ENCODE measurements around the gene LRG1.

The LRG1 gene

DNA sequence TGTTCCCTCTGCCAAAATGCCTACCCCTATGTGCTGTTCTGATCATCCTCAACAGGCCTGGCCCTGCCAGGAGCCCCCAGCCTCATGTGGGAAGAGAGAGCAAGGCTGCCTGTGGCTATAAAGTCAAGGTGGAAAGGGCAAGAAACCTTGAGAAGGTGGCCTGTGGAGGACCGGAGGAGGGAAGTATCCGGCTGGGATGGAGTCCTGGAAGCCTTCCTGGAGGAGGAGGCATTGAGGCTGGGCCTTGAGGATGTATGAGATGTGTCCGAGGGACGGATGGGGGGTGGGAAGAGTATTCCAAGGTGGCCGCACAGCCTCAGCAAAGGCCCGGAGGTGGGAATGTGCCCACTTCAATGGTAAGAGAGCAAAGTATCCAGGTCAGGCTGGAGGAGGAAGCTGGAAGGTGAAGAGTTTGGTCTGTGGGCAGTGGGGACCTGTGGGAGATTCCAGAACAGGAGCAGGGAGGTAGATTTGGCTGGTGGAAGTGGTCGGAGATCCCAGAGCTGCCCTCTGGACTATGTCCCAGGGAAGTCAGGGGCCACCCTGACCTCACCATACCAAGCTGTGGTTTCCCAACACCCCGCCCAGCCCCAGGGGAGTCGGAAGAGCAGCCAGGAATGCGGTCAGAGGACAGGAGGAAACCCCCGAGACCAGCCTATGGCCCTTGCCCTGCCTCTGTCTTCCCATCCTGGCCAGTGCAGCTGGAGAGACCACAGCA, 18.5 kb downstream of the LRG1 start:
- peak overlapping the region in 4 of 5 donors; percentile 33 to 57 (median 41) for H3K4me3 ChIP-seq (ENCODE audit: low read depth in 1 of 5, low read length in 5 of 5)
- H3K36me3 ChIP-seq (ENCODE audit: control insufficient read depth in 5 of 5, insufficient read depth in 5 of 5, low read length in 5 of 5) = peaks cover 0 to 17% (median 4%) of the 10 kb centered on the region in 5 donors
- H3K9ac ChIP-seq (ENCODE audit: low read length in 5 of 5) = peak overlapping the region; percentile 12 to 89 (median 74)
- peak overlapping the region; percentile 98 for H3K27ac ChIP-seq (ENCODE audit: low read depth, low read length)
- peaks cover 14 to 79% (median 75%) of the 10 kb centered on the region in 5 donors for H3K4me1 ChIP-seq (ENCODE audit: control insufficient read depth in 5 of 5, insufficient read depth in 5 of 5, low read length in 5 of 5)
- H3K9me3 ChIP-seq (ENCODE audit: control insufficient read depth in 5 of 5, low read length in 5 of 5) = no peaks in the 10 kb centered on the region
- peaks cover 0 to 2% (median 0%) of the 10 kb centered on the region in 5 donors for H3K27me3 ChIP-seq (ENCODE audit: control insufficient read depth in 5 of 5, insufficient read depth in 4 of 5, low read length in 5 of 5)

DNA sequence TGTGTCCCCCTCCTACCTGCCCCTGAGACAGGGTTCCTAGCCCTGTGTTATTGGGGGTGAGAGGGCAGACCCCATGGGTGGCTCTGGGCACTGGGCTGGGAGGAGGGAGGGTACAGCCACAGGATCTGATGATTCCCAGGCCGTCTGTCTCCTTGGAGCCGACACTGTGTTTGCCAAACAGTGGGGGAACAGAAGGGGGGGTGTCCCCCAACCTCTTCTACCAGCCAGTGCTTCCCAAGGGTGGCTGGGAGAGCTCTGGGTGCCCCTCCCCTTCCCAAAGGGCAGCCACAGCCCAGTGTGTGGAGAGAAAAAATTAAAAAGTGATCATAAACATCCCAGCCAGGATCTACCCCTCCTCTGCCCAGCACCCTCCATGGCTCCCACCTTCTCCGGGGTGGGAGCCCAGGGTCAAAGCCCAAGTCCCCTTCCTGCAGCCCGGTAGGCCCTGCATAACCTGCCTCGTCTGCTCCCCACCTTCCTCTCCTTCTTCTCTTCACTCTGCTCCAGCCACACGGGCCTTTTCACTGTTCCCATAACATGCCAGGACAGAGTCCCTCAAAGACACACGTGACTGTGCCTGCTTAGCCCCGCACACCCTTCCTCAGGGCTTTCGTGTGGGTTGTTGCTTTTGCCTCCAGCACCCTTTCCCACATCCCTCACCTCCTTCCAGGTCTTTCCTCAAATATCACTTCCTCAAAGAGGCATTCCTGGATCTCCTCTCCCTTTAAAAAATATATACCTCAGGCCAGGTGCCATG, 20.1 kb downstream of the LRG1 start:
- peak overlapping the region; percentile 15 to 79 (median 73) for H3K9ac ChIP-seq (ENCODE audit: low read length in 5 of 5)
- H3K9me3 ChIP-seq (ENCODE audit: control insufficient read depth in 5 of 5, low read length in 5 of 5) = no peaks in the 10 kb centered on the region
- H3K36me3 ChIP-seq (ENCODE audit: control insufficient read depth in 5 of 5, insufficient read depth in 5 of 5, low read length in 5 of 5) = peaks cover 0 to 28% (median 12%) of the 10 kb centered on the region in 5 donors
- peak overlapping the region in 2 of 5 donors; percentile 81 to 94 for H3K4me3 ChIP-seq (ENCODE audit: low read depth in 1 of 5, low read length in 5 of 5)
- H3K27ac ChIP-seq (ENCODE audit: low read depth, low read length) = peak overlapping the region; percentile 97
- H3K4me1 ChIP-seq (ENCODE audit: control insufficient read depth in 5 of 5, insufficient read depth in 5 of 5, low read length in 5 of 5) = peaks cover 14 to 81% (median 70%) of the 10 kb centered on the region in 5 donors
- peaks cover 0 to 2% (median 0%) of the 10 kb centered on the region in 5 donors for H3K27me3 ChIP-seq (ENCODE audit: control insufficient read depth in 5 of 5, insufficient read depth in 4 of 5, low read length in 5 of 5)

DNA sequence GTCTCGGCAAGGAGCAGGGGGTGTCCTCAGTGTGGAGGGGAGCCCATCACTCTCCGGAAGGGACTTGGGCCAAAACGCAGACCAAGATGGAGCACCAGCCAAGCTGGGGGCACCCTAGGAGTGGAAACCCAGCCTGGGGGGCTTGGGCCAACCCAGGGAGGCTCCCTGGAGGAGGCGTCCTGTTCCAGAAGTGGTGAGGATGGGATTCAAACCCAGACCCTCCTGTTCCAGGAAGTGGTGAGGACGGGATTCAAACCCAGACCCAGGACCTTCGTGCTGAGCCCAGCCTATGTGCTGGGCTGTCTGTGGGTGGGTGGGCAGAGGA, 20.7 kb downstream of the LRG1 start:
- H3K27ac ChIP-seq (ENCODE audit: low read depth, low read length) = peak overlapping the region; percentile 97
- peak overlapping the region; percentile 15 to 79 (median 73) for H3K9ac ChIP-seq (ENCODE audit: low read length in 5 of 5)
- H3K36me3 ChIP-seq (ENCODE audit: control insufficient read depth in 5 of 5, insufficient read depth in 5 of 5, low read length in 5 of 5) = peaks cover 0 to 28% (median 12%) of the 10 kb centered on the region in 5 donors
- peaks cover 14 to 81% (median 70%) of the 10 kb centered on the region in 5 donors for H3K4me1 ChIP-seq (ENCODE audit: control insufficient read depth in 5 of 5, insufficient read depth in 5 of 5, low read length in 5 of 5)
- H3K27me3 ChIP-seq (ENCODE audit: control insufficient read depth in 5 of 5, insufficient read depth in 4 of 5, low read length in 5 of 5) = peaks cover 0 to 2% (median 0%) of the 10 kb centered on the region in 5 donors
- H3K4me3 ChIP-seq (ENCODE audit: low read depth in 1 of 5, low read length in 5 of 5) = peak overlapping the region; percentile 46 to 94 (median 73)
- H3K9me3 ChIP-seq (ENCODE audit: control insufficient read depth in 5 of 5, low read length in 5 of 5) = no peaks in the 10 kb centered on the region

DNA sequence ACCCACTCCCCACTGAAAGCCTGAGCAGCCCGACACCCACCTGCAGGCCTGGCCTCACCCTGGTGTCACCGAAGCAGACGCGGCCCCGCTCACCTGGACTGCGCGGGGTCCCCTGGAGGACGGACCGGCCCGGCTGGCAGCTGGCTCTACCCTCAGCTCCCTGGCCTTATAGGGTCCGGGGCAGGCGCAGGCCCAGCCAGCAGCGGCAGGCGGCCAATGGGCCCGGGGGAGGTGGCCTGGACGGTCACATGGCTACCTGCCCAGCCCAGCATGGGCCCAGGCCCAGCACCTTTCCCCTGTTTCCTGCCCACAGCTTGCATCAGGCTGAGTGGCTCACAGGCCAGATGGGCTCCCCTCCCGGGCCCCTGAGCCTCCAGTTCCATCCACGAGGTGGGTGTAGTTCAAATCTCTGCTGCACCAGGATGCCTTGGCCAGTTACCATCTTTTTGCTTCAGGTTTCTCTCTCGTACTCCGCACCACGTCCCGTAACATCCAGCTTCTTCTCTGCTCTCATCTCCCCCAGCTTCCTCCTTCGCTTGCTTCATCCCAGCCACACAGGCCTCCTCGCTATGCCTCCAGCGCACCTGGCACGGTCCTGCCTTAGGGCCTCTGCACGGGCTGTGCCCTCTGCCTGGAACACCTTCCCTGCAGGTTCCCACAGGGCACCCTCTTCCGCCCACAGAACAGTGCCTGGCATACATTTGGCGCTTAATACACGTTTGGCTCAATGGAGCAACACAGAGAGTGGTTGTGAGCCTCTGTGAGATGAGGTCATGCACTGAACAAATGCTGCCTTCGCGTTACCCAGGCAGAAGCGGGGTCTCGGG, 21.3 kb downstream of the LRG1 start, which contains the start of gene PLIN4:
PLIN4 (minus strand) TSS at position 142 of the 827 bp plus-strand sequence. CDS start 214 bp downstream, outside the sequence.
- peaks cover 0 to 2% (median 0%) of the 10 kb centered on the region in 5 donors for H3K27me3 ChIP-seq (ENCODE audit: control insufficient read depth in 5 of 5, insufficient read depth in 4 of 5, low read length in 5 of 5)
- no peaks in the 10 kb centered on the region for H3K9me3 ChIP-seq (ENCODE audit: control insufficient read depth in 5 of 5, low read length in 5 of 5)
- peak within 1 kb of the TSS; percentile 63 to 96 (median 81) for H3K4me3 ChIP-seq (ENCODE audit: low read depth in 1 of 5, low read length in 5 of 5)
- H3K36me3 ChIP-seq (ENCODE audit: control insufficient read depth in 5 of 5, insufficient read depth in 5 of 5, low read length in 5 of 5) = peaks cover 0 to 33% (median 17%) of the 10 kb centered on the region in 5 donors
- H3K27ac ChIP-seq (ENCODE audit: low read depth, low read length) = peak within 1 kb of the TSS; percentile 97
- H3K9ac ChIP-seq (ENCODE audit: low read length in 5 of 5) = peak within 1 kb of the TSS; percentile 15 to 95 (median 75)
- peaks cover 14 to 80% (median 71%) of the 10 kb centered on the region in 5 donors for H3K4me1 ChIP-seq (ENCODE audit: control insufficient read depth in 5 of 5, insufficient read depth in 5 of 5, low read length in 5 of 5)

DNA sequence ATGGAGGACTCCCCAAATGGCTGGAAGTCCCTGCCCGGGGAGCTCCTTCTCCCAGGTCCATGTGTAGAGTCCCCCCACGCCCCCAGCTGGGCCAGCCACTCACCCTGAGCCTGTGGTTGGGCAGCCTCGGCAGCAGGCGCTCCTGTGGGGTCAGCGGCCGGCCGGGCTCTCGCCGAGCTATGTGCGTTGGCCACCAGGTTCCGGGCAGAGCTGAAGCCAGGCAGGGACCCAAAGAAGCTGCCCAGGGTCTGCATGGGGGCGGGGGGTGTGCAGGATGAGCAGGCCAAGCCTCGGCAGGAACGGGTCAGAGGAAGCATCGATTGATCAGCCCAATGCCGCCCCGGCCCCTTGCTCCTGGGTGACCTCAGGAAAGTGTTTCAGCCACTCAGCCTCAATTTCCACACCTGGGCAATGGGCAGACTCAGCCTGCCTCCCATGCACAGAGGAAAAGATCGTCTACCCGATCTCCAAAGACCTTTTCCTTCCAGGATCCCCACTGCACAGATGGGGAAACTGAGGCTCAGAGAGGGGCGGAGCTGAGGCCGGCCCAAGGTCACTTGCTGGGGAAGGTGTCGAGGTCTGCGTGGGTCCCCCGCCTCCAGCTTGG, 22.3 kb downstream of the LRG1 start:
- H3K27ac ChIP-seq (ENCODE audit: low read depth, low read length) = peak overlapping the region; percentile 97
- H3K4me3 ChIP-seq (ENCODE audit: low read depth in 1 of 5, low read length in 5 of 5) = peak overlapping the region; percentile 63 to 96 (median 81)
- peaks cover 14 to 75% (median 64%) of the 10 kb centered on the region in 5 donors for H3K4me1 ChIP-seq (ENCODE audit: control insufficient read depth in 5 of 5, insufficient read depth in 5 of 5, low read length in 5 of 5)

DNA sequence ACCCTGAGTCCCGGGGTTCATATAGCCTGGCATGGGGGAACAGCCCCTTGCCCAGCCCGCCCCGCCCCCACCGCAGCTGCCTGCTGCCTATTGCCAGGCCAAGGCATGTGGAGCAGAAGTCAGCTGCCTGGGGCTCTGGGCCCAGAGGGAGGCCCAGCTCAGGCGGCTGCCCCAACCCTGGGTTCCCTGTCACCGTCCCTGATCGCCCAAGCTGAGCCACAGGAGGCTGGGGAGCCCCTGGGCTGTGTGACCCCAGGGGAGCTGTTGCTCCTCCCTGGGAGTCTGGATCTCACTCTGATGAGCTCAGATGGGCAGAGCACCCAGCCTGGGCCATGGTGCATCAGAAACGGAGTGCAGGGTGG, 22.9 kb downstream of the LRG1 start:
- peaks cover 0 to 44% (median 26%) of the 10 kb centered on the region in 5 donors for H3K36me3 ChIP-seq (ENCODE audit: control insufficient read depth in 5 of 5, insufficient read depth in 5 of 5, low read length in 5 of 5)
- peaks cover 11 to 68% (median 58%) of the 10 kb centered on the region in 5 donors for H3K4me1 ChIP-seq (ENCODE audit: control insufficient read depth in 5 of 5, insufficient read depth in 5 of 5, low read length in 5 of 5)
- peak overlapping the region; percentile 33 to 95 (median 75) for H3K9ac ChIP-seq (ENCODE audit: low read length in 5 of 5)
- H3K27ac ChIP-seq (ENCODE audit: low read depth, low read length) = peak overlapping the region; percentile 97
- H3K27me3 ChIP-seq (ENCODE audit: control insufficient read depth in 5 of 5, insufficient read depth in 4 of 5, low read length in 5 of 5) = peaks cover 0 to 2% (median 0%) of the 10 kb centered on the region in 5 donors
- peak overlapping the region; percentile 63 to 95 (median 81) for H3K4me3 ChIP-seq (ENCODE audit: low read depth in 1 of 5, low read length in 5 of 5)
- H3K9me3 ChIP-seq (ENCODE audit: control insufficient read depth in 5 of 5, low read length in 5 of 5) = no peaks in the 10 kb centered on the region

More for the DNA sequence above, 22.3 kb downstream of the LRG1 start:
- peaks cover 0 to 2% (median 0%) of the 10 kb centered on the region in 5 donors for H3K27me3 ChIP-seq (ENCODE audit: control insufficient read depth in 5 of 5, insufficient read depth in 4 of 5, low read length in 5 of 5)
- H3K9ac ChIP-seq (ENCODE audit: low read length in 5 of 5) = peak overlapping the region; percentile 15 to 95 (median 75)
- H3K9me3 ChIP-seq (ENCODE audit: control insufficient read depth in 5 of 5, low read length in 5 of 5) = no peaks in the 10 kb centered on the region
- H3K36me3 ChIP-seq (ENCODE audit: control insufficient read depth in 5 of 5, insufficient read depth in 5 of 5, low read length in 5 of 5) = peaks cover 0 to 38% (median 25%) of the 10 kb centered on the region in 5 donors

DNA sequence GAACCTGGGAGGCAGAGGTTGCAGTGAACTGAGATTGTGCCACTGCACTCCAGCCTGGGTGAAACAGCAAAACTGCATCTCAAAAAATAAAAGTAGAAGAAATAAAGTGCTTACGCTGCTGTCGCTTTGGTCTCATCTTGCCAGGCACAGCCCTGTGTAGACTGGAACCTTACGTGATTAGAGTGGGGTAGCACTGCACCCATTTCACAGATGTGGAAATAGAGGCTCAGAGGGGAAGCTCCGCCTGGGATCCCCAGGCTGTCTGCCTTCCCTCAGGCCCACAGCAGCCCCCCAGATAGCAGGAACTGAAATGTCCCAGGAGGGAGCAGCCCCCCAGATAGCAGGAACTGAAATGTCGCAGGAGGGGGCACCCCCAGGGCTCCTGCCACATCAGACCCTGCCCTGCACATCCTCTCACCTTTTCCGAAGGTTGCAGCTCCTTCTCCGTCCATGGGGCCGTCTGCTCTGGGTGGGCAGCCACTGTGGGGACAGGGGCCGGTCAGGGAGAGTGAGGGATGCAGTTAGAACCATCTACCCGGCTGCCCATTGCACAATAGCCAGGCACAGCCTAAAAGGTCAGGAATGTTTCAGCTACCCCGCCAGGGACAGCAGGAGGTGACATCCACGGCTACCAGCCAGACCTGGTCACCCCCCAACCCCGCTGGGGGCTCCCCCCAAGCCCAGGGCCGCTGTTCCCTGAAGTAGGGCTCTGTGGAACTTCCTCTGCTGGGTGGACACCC, 23.5 kb downstream of the LRG1 start:
- Histone ChIP-seq H3K4me3 (ENCODE audit: low read depth in 1 of 5, low read length in 5 of 5) (peak overlapping the region; percentile 63 to 95 (median 81)), H3K27me3 (ENCODE audit: control insufficient read depth in 5 of 5, insufficient read depth in 4 of 5, low read length in 5 of 5) (peaks cover 0 to 2% (median 0%) of the 10 kb centered on the region in 5 donors), H3K4me1 (ENCODE audit: control insufficient read depth in 5 of 5, insufficient read depth in 5 of 5, low read length in 5 of 5) (peaks cover 9 to 63% (median 52%) of the 10 kb centered on the region in 5 donors), H3K9ac (ENCODE audit: low read length in 5 of 5) (peak overlapping the region in 4 of 5 donors; percentile 33 to 95 (median 67)), H3K36me3 (ENCODE audit: control insufficient read depth in 5 of 5, insufficient read depth in 5 of 5, low read length in 5 of 5) (peaks cover 0 to 45% (median 26%) of the 10 kb centered on the region in 5 donors), H3K27ac (ENCODE audit: low read depth, low read length) (peak overlapping the region; percentile 97), H3K9me3 (ENCODE audit: control insufficient read depth in 5 of 5, low read length in 5 of 5) (no peaks in the 10 kb centered on the region)

DNA sequence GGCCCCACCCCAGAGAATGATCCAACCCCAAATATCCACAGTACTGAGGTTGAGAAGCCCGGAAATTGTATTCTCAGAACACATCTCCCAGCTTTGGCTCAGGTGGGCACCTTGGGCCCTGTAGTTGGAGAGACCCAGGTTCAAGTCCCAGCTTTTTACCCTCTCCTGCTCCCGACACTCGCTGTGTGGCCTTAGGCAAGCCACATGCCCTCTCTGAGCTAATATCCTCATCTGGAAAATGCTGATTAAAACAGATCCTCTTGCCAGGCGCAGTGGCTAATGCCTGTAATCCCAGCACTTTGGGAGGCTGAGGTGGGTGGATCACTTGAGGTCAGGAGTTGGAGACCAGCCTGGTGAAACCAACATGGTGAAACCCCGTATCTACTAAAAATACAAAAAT, 24.1 kb downstream of the LRG1 start:
- Histone ChIP-seq H3K27ac (ENCODE audit: low read depth, low read length) (peak overlapping the region; percentile 97), H3K4me1 (ENCODE audit: control insufficient read depth in 5 of 5, insufficient read depth in 5 of 5, low read length in 5 of 5) (peaks cover 6 to 62% (median 46%) of the 10 kb centered on the region in 5 donors), H3K36me3 (ENCODE audit: control insufficient read depth in 5 of 5, insufficient read depth in 5 of 5, low read length in 5 of 5) (peaks cover 0 to 49% (median 26%) of the 10 kb centered on the region in 5 donors), H3K4me3 (ENCODE audit: low read depth in 1 of 5, low read length in 5 of 5) (peak overlapping the region; percentile 63 to 95 (median 81)), H3K9ac (ENCODE audit: low read length in 5 of 5) (peak overlapping the region in 3 of 5 donors; percentile 20 to 95 (median 86)), H3K9me3 (ENCODE audit: control insufficient read depth in 5 of 5, low read length in 5 of 5) (peaks cover 0 to 2% (median 0%) of the 10 kb centered on the region in 5 donors), H3K27me3 (ENCODE audit: control insufficient read depth in 5 of 5, insufficient read depth in 4 of 5, low read length in 5 of 5) (peaks cover 0 to 2% (median 0%) of the 10 kb centered on the region in 5 donors)

Data from subcutaneous abdominal adipose tissue (tissue), 5 donors.